GM23248 (cell line): ENCODE measurements around the gene MRPL58. TPM values are rescaled to one million over a fixed set of nuclear protein-coding genes. Genes with fewer than 3 reads are reported as not detected.
A peak's percentile ranks its signal among the peaks of the same experiment; 100 is the strongest.

Experiments
- DNase-seq: peaks from one replicate; pipeline ENCODE4 v3.0.0-alpha.2; 2015
- H2AFZ ChIP-seq: fragments of 200-600 bp; sonication (generic); 2 replicates; pipeline ENCODE4 v1.6.1; 2016; ENCODE audit warnings: antibody characterized with exemption
- H3F3A ChIP-seq: fragments of 200-600 bp; sonication (generic); 2 replicates; pipeline ENCODE4 v1.6.1; 2016; ENCODE audit warnings: mild to moderate bottlenecking, antibody characterized with exemption, mixed run types; ENCODE audit not compliant: insufficient read depth
- H3K27ac ChIP-seq: fragments of 200-600 bp; sonication (generic); 2 replicates; pipeline ENCODE4 v1.5.1; 2016; ENCODE audit warnings: mild to moderate bottlenecking
- H3K27me3 ChIP-seq: fragments of 200-600 bp; sonication (generic); replicated peaks from 2 replicates; pipeline ENCODE4 v1.6.1; 2016; ENCODE audit warnings: mild to moderate bottlenecking; ENCODE audit not compliant: insufficient read depth
- H3K36me3 ChIP-seq: fragments of 200-600 bp; sonication (generic); 2 replicates; pipeline ENCODE4 v1.6.1; 2016; ENCODE audit warnings: low read depth, mild to moderate bottlenecking
- H3K4me1 ChIP-seq: fragments of 200-600 bp; sonication (generic); 2 replicates; pipeline ENCODE4 v1.6.1; 2016; ENCODE audit warnings: mild to moderate bottlenecking; ENCODE audit not compliant: insufficient read depth
- H3K4me2 ChIP-seq: fragments of 200-600 bp; sonication (generic); one replicate; pipeline ENCODE4 v1.6.1; 2016; ENCODE audit warnings: mild to moderate bottlenecking; ENCODE audit not compliant: unreplicated experiment
- H3K4me3 ChIP-seq: fragments of 200-600 bp; sonication (generic); 2 replicates; pipeline ENCODE4 v1.5.1; 2016; ENCODE audit warnings: mild to moderate bottlenecking
- H3K79me2 ChIP-seq: fragments of 200-600 bp; sonication (generic); 2 replicates; pipeline ENCODE4 v1.6.1; 2016; ENCODE audit warnings: mild to moderate bottlenecking; ENCODE audit not compliant: insufficient read depth
- H3K9ac ChIP-seq: fragments of 200-600 bp; sonication (generic); 2 replicates; pipeline ENCODE4 v1.6.1; 2016; ENCODE audit warnings: mild to moderate bottlenecking
- H3K9me2 ChIP-seq: fragments of 200-600 bp; sonication (generic); 2 replicates; pipeline ENCODE4 v1.6.1; 2016; ENCODE audit warnings: mixed run types, mild to moderate bottlenecking, moderate library complexity; ENCODE audit not compliant: insufficient read depth
- H3K9me3 ChIP-seq: fragments of 200-600 bp; sonication (generic); one replicate; pipeline ENCODE4 v1.6.1; 2017; ENCODE audit warnings: low read depth
- H4K20me1 ChIP-seq: fragments of 200-600 bp; sonication (generic); 2 replicates; pipeline ENCODE4 v1.6.0; 2016; ENCODE audit not compliant: insufficient read depth
- EZH2 ChIP-seq: fragments of 200-600 bp; sonication (generic); IDR thresholded peaks from 2 replicates; pipeline ENCODE4 v1.6.1; 2018; ENCODE audit warnings: antibody characterized with exemption, mild to moderate bottlenecking; ENCODE audit not compliant: insufficient read depth, poor library complexity, severe bottlenecking
- EZH2phosphoT487 ChIP-seq: fragments of 200-600 bp; sonication (generic); IDR thresholded peaks from 2 replicates; pipeline ENCODE4 v1.6.1; 2018; ENCODE audit warnings: antibody characterized with exemption, moderate library complexity, mild to moderate bottlenecking, low read depth; ENCODE audit not compliant: insufficient read depth
- WGBS, 2 experiments: methylation state at CpG; one replicate each; pipeline ENCODE4 v1.1.6; 2015 to 2017; ENCODE audit warnings: low lambda C conversion rate in 2 of 2, low coverage in 1 of 2; ENCODE audit errors: missing lambda C conversion rate in 2 of 2; 5-methylcytosine and 5-hydroxymethylcytosine counted together
- in situ Hi-C: fragments of 300-500 bp; cut with MboI; formaldehyde crosslinking; loops from 2 replicates; pipeline ENCODE4 v1.15.0; 2020
- polyA plus RNA-seq: library from polyadenylated mRNA; unstranded; fragments of >200 nt; fragmentation: Nextera tagmentation; extraction: Ambion mirVana; gene quantifications from 2 replicates; pipeline ENCODE4 v1.2.1, GENCODE V29; 2016
- total RNA-seq: library from RNA; depleted of rRNA; stranded (reverse); fragments of >200 nt; shearing (Covaris generic); gene quantifications from 2 replicates; pipeline ENCODE4 v1.2.3, GENCODE V29; 2014

MRPL58 gene
- total and polyA plus RNA-seq, 2 experiments from 2014 or later: 35.6 to 41.5 TPM

DNA sequence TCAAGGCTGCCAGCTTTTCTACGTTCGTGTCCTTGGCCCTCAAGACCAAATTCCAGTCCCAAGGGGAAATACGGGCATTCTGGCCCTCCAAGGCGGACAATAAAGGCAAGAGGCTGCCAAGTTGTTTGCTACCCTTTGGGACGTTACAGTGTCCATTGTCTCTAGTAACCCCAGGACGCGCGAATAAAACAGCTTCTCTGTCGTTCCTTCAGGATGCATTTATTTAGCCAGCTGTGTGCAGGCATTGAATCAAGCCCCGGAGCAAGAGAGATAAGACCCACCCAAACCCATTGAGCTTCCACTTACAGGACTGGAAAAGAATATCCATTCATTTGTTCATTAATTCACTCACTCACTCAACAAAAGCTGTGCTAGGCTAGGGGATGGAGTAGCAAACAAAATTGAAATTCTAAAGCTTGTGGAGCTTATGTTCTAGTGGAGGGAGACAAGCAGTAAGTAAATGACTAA lies 656 bp downstream of the MRPL58 start:
- Histone ChIP-seq H3F3A (peaks cover 24% of the 10 kb centered on the region), H3K4me2 (peak overlapping the region; percentile 98), H3K79me2 (peaks cover 41% of the 10 kb centered on the region), H3K4me3 (peak overlapping the region; percentile 82), H3K9me3 (no peaks in the 10 kb centered on the region), H4K20me1 (no peaks in the 10 kb centered on the region), H2AFZ (peak overlapping the region; percentile 95), H3K27ac (peak overlapping the region; percentile 88), H3K36me3 (no peaks in the 10 kb centered on the region), H3K4me1 (peaks cover 10% of the 10 kb centered on the region; the same call in 1 of the 2 replicates), H3K9me2 (no peaks in the 10 kb centered on the region), H3K27me3 (no peaks in the 10 kb centered on the region), H3K9ac (peak overlapping the region; percentile 84)
- TF ChIP-seq EZH2 (no peak), EZH2phosphoT487 (no peak)
- 2% methylated on average over 10 of the region's 10 CpGs for WGBS, 2 experiments
- in situ Hi-C loops: no loop called here
- DNase-seq: no peak

DNA sequence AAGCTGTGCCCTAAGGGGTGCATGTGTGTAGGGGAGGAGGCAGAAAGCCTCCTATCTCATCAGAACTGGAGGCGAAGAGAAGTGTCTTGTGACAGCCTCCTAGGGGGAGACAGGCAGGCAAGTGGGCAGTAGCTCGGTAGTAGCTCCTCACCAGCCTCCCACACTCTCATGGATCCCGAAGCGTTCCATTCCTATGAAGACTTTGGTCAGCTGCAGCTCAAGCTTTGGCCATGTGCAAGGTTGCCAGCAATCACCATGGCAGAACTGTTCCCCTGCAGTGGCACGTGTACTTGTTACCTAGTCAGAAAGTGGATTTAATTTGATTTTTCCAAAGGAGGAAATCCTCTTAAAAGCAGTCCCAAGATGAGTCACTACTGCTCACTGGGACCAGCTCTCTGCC lies 6.7 kb downstream of the MRPL58 start:
- H3K4me3 ChIP-seq: no peak overlapping the region
- peaks cover 3% of the 10 kb centered on the region; the same call in 1 of the 2 replicates for H3K36me3 ChIP-seq
- H3F3A ChIP-seq: no peaks in the 10 kb centered on the region
- no peak overlapping the region for H3K27ac ChIP-seq
- no peak for DNase-seq
- no peaks in the 10 kb centered on the region for H4K20me1 ChIP-seq
- H3K9me3 ChIP-seq: no peaks in the 10 kb centered on the region
- H3K4me2 ChIP-seq: no peak overlapping the region
- no peaks in the 10 kb centered on the region for H3K4me1 ChIP-seq
- WGBS, 2 experiments: 89 to 94% methylated on average over 5 of the region's 5 CpGs
- no peak overlapping the region for H3K9ac ChIP-seq
- H3K79me2 ChIP-seq: peaks cover 29% of the 10 kb centered on the region
- no peak for TF ChIP-seq EZH2phosphoT487
- no peak for TF ChIP-seq EZH2
- no peak overlapping the region for H2AFZ ChIP-seq
- H3K9me2 ChIP-seq: no peaks in the 10 kb centered on the region
- in situ Hi-C loops: no loop called here
- H3K27me3 ChIP-seq: no peaks in the 10 kb centered on the region

DNA sequence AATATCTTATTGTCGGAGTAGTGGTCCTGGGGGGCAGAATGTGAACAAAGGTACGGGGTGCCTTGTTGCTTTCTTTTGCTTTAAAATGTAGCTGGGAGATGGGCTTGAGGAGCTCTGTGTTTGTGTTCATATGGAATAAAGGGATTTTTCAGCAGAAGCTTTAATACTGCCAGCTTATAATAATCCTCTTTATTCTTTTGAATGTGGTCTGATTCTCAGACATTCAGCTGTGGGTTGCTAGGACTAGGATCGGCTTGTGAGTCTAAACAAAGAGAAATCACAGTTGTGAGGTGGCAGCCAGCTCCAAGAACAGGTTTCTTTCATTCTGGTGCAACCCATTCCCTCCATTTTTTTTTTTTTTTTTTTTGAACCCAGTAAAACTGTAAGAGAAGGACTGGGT lies 7.2 kb downstream of the MRPL58 start:
- TF ChIP-seq EZH2 (no peak), EZH2phosphoT487 (no peak)
- H3K9ac ChIP-seq: no peak overlapping the region
- peaks cover 3% of the 10 kb centered on the region; the same call in 1 of the 2 replicates for H3K36me3 ChIP-seq
- H2AFZ ChIP-seq: no peak overlapping the region
- H3K27ac ChIP-seq: no peak overlapping the region
- H3K79me2 ChIP-seq: peaks cover 24% of the 10 kb centered on the region
- in situ Hi-C loops: no loop called here
- no peaks in the 10 kb centered on the region for H3K9me2 ChIP-seq
- no peaks in the 10 kb centered on the region for H3K4me1 ChIP-seq
- H3K9me3 ChIP-seq: no peaks in the 10 kb centered on the region
- H3K4me3 ChIP-seq: no peak overlapping the region
- H4K20me1 ChIP-seq: no peaks in the 10 kb centered on the region
- H3K4me2 ChIP-seq: no peak overlapping the region
- H3F3A ChIP-seq: no peaks in the 10 kb centered on the region
- DNase-seq: no peak
- no peaks in the 10 kb centered on the region for H3K27me3 ChIP-seq
- 88 to 90% methylated on average over 3 of the region's 3 CpGs for WGBS, 2 experiments

DNA sequence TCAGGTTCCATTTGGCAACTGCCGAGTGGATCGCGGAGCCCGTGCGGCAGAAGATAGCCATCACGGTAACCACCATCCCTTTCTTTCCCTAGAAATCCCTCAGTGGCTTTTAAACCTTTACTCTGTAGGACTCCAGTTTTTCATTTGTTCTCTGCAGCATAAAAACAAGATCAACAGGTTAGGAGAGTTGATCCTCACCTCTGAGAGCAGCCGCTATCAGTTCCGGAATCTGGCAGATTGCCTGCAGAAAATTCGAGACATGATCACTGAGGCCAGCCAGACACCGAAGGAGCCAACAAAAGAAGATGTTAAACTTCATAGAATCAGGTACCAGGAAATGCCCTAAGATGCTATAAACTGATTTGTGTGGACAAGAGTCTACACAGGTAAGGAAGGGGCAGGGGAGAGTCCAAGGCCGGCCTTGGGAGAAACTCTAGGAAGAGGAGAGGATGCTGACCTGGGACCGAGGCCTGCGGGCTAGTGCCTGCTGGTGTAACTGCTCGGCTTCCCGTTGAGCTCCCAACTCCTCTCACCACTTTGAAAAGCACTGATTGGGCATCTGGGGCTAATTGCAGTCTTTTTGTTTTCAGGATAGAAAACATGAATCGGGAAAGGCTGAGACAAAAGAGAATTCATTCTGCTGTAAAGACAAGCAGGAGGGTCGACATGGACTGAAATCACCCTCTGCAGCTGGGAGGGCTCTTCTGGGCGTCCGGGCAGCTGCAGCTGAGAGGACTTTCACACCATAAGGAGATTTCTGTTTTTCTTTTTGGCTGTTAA lies 8.1 kb downstream of the MRPL58 start:
- Histone ChIP-seq H3K4me1 (no peaks in the 10 kb centered on the region), H3K9ac (no peak overlapping the region), H3K4me3 (no peak overlapping the region), H3K9me2 (no peaks in the 10 kb centered on the region), H3K36me3 (peaks cover 3% of the 10 kb centered on the region; the same call in 1 of the 2 replicates), H4K20me1 (no peaks in the 10 kb centered on the region), H3K9me3 (no peaks in the 10 kb centered on the region), H3K79me2 (peaks cover 15% of the 10 kb centered on the region), H2AFZ (no peak overlapping the region), H3K4me2 (no peak overlapping the region), H3K27ac (no peak overlapping the region), H3K27me3 (no peaks in the 10 kb centered on the region), H3F3A (no peaks in the 10 kb centered on the region)
- WGBS, 2 experiments: 91 to 93% methylated on average over 19 of the region's 19 CpGs
- no peak for DNase-seq
- TF ChIP-seq EZH2 (no peak), EZH2phosphoT487 (no peak)
- in situ Hi-C loops: no loop called here
